Measurements from ENCODE around the gene TSC22D2.

TSC22D2 gene

DNA sequence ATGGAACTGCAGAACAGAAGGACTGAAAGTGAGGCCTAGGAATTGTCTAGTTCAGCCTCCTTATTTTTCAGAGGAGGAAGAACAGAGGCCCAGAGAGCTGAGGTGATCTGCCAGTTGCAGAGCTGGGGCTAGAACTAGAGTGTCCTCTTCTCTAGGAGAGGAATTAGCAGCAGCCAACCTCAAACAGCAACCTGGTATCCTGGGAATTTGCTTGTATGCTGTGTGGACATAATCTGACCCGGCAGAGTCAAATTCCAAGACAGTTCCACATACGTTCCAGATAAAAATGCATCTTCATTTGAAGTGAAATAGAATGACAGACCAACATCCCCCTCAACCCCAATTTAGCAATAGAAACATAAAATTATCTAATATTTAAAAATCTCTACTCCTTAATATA is 13.5 kb upstream of the TSC22D2 start:
- Histone ChIP-seq H3K36me3 (replicated peaks; ENCODE audit: insufficient read depth, low read length) (no peaks in the 10 kb centered on the region), H4K20me1 (ENCODE audit: insufficient read depth, low read length) (no peaks in the 10 kb centered on the region), H3K79me2 (ENCODE audit: low read length) (no peaks in the 10 kb centered on the region), H3K4me1 (ENCODE audit: low read length) (no peaks in the 10 kb centered on the region), H3K9me2 (replicated peaks; ENCODE audit: insufficient read depth, low read length) (no peaks in the 10 kb centered on the region), H3K9ac (ENCODE audit: low read length) (no peak overlapping the region), H3K4me2 (ENCODE audit: low read depth, low read length) (no peak overlapping the region), H3K4me3 (ENCODE audit: low read length) (no peak overlapping the region), H3K27me3 (replicated peaks; ENCODE audit: insufficient read depth, low read length) (no peaks in the 10 kb centered on the region), H3K27ac (ENCODE audit: low read length) (no peak overlapping the region), H3F3A (ENCODE audit: insufficient read depth, low read length) (no peaks in the 10 kb centered on the region), H2AFZ (ENCODE audit: low read length) (no peak overlapping the region), H3K9me3 (replicated peaks; ENCODE audit: insufficient read depth, low read length) (no peaks in the 10 kb centered on the region)
- no peak for DNase-seq
- TF ChIP-seq EZH2 (optimal IDR thresholded peaks at IDR 0.05; ENCODE audit: low read depth, low read length): no peak
- TF ChIP-seq, protein P1, sequence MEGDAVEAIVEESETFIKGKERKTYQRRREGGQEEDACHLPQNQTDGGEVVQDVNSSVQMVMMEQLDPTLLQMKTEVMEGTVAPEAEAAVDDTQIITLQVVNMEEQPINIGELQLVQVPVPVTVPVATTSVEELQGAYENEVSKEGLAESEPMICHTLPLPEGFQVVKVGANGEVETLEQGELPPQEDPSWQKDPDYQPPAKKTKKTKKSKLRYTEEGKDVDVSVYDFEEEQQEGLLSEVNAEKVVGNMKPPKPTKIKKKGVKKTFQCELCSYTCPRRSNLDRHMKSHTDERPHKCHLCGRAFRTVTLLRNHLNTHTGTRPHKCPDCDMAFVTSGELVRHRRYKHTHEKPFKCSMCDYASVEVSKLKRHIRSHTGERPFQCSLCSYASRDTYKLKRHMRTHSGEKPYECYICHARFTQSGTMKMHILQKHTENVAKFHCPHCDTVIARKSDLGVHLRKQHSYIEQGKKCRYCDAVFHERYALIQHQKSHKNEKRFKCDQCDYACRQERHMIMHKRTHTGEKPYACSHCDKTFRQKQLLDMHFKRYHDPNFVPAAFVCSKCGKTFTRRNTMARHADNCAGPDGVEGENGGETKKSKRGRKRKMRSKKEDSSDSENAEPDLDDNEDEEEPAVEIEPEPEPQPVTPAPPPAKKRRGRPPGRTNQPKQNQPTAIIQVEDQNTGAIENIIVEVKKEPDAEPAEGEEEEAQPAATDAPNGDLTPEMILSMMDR (IDR thresholded peaks at IDR 0.05; ENCODE audit: low read length): no peak
- TF ChIP-seq EZH2phosphoT487 (IDR thresholded peaks at IDR 0.05; ENCODE audit: low read length): no peak

DNA sequence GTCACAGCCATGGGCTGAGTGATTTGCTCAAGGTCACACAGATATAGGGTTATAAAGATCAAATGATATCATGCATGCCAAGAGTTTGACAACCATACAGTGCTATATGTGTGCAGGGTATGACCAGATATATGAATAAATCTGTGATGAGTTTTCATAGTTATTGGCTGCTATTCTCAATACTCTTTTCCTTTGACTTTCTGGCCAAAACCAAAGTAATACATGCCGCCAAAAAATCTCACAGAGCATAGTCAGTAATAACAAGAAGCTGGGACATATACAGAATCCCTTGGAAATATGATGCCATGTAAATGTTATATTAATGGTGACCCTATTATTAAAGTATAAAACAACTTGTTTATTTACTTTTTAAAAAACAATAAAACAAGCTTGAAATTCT is 11.6 kb upstream of the TSC22D2 start:
- no peaks in the 10 kb centered on the region for H3K36me3 ChIP-seq (replicated peaks; ENCODE audit: insufficient read depth, low read length)
- H4K20me1 ChIP-seq (ENCODE audit: insufficient read depth, low read length): no peaks in the 10 kb centered on the region
- no peaks in the 10 kb centered on the region for H3K9me2 ChIP-seq (replicated peaks; ENCODE audit: insufficient read depth, low read length)
- no peak overlapping the region for H3K9ac ChIP-seq (ENCODE audit: low read length)
- H3K4me1 ChIP-seq (ENCODE audit: low read length): no peaks in the 10 kb centered on the region
- no peaks in the 10 kb centered on the region for H3K79me2 ChIP-seq (ENCODE audit: low read length)
- H3K4me3 ChIP-seq (ENCODE audit: low read length): no peak overlapping the region
- TF ChIP-seq EZH2phosphoT487 (IDR thresholded peaks at IDR 0.05; ENCODE audit: low read length) (no peak), EZH2 (optimal IDR thresholded peaks at IDR 0.05; ENCODE audit: low read depth, low read length) (no peak)
- TF ChIP-seq, protein P1 (IDR thresholded peaks at IDR 0.05; ENCODE audit: low read length): no peak
- H3F3A ChIP-seq (ENCODE audit: insufficient read depth, low read length): no peaks in the 10 kb centered on the region
- H3K27me3 ChIP-seq (replicated peaks; ENCODE audit: insufficient read depth, low read length): no peaks in the 10 kb centered on the region
- no peak for DNase-seq
- H3K4me2 ChIP-seq (ENCODE audit: low read depth, low read length): no peak overlapping the region
- no peak overlapping the region for H3K27ac ChIP-seq (ENCODE audit: low read length)
- no peaks in the 10 kb centered on the region for H3K9me3 ChIP-seq (replicated peaks; ENCODE audit: insufficient read depth, low read length)
- H2AFZ ChIP-seq (ENCODE audit: low read length): no peak overlapping the region

GRCh38 chr3:150396956-150397550 is 11.0 kb upstream of the TSC22D2 start:
- no peaks in the 10 kb centered on the region for H3K27me3 ChIP-seq (replicated peaks; ENCODE audit: insufficient read depth, low read length)
- H3K9me3 ChIP-seq (replicated peaks; ENCODE audit: insufficient read depth, low read length): no peaks in the 10 kb centered on the region
- H3K4me2 ChIP-seq (ENCODE audit: low read depth, low read length): no peak overlapping the region
- H3K79me2 ChIP-seq (ENCODE audit: low read length): no peaks in the 10 kb centered on the region
- no peak overlapping the region for H3K9ac ChIP-seq (ENCODE audit: low read length)
- H4K20me1 ChIP-seq (ENCODE audit: insufficient read depth, low read length): no peaks in the 10 kb centered on the region
- H3K4me3 ChIP-seq (ENCODE audit: low read length): no peak overlapping the region
- no peaks in the 10 kb centered on the region for H3K36me3 ChIP-seq (replicated peaks; ENCODE audit: insufficient read depth, low read length)
- H3K27ac ChIP-seq (ENCODE audit: low read length): no peak overlapping the region
- H3K4me1 ChIP-seq (ENCODE audit: low read length): no peaks in the 10 kb centered on the region
- H3K9me2 ChIP-seq (replicated peaks; ENCODE audit: insufficient read depth, low read length): no peaks in the 10 kb centered on the region
- H3F3A ChIP-seq (ENCODE audit: insufficient read depth, low read length): no peaks in the 10 kb centered on the region
- DNase-seq: no peak
- TF ChIP-seq EZH2phosphoT487 (IDR thresholded peaks at IDR 0.05; ENCODE audit: low read length): no peak
- TF ChIP-seq, protein P1 (IDR thresholded peaks at IDR 0.05; ENCODE audit: low read length): no peak
- TF ChIP-seq EZH2 (optimal IDR thresholded peaks at IDR 0.05; ENCODE audit: low read depth, low read length): no peak
- H2AFZ ChIP-seq (ENCODE audit: low read length): no peak overlapping the region

Measured in MM.1S (cell line).